ENCODE results near the gene HCAR3.

HCAR3 gene

GRCh38 chr12:122747224-122748135 lies 30.9 kb upstream of the HCAR3 start:
- in situ Hi-C loops (cut with HindIII; ENCODE audit: low sequenced_read_pairs) = no loop called here

DNA sequence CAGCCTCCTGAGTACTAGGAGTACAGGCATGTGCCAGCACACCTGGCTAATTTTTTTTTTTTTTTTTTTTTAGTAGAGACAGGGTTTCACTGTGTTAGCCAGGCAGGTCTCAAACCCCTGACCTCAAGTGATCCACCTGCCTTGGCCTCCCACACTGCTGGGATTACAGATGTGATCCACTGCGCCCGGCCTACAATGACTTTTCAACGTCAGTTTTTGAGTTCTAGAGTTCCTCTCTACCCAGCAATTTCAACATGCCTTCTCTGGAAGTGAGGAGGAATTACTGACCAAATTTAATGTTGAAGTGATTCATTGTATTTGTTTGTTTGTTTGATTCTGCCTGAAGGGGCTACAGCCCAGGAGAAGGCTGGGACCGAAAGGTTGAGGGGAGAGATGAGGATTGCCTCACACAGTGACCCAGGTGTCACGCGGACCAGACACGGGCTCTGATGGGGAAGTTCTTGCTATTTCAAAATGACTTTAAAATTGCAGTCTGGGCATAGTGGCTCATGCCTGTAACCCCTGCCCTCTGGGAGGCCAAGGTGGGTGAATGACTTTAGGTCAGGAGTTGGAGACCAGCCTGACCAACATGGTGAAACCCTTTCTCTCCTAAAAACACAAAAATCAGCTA lies 27.4 kb upstream of the HCAR3 start:
- no peak overlapping the region for H3K4me3 ChIP-seq (ENCODE audit: low read depth, low read length)
- no peak for TF ChIP-seq CTCF (IDR thresholded peaks at IDR 0.05; ENCODE audit: low read depth, low read length)
- no peak for DNase-seq (ENCODE audit: low read depth, low spot score)
- in situ Hi-C loops (cut with HindIII; ENCODE audit: low sequenced_read_pairs) = no loop called here

More at GRCh38 chr12:122747224-122748135, 30.9 kb upstream of the HCAR3 start:
- TF ChIP-seq CTCF (IDR thresholded peaks at IDR 0.05; ENCODE audit: low read depth, low read length) = no peak
- no peak overlapping the region for H3K4me3 ChIP-seq (ENCODE audit: low read depth, low read length)
- no peak for DNase-seq (ENCODE audit: low read depth, low spot score)

GRCh38 chr12:122740351-122740750 lies 23.7 kb upstream of the HCAR3 start:
- in situ Hi-C loops (cut with HindIII; ENCODE audit: low sequenced_read_pairs) = no loop called here

DNA sequence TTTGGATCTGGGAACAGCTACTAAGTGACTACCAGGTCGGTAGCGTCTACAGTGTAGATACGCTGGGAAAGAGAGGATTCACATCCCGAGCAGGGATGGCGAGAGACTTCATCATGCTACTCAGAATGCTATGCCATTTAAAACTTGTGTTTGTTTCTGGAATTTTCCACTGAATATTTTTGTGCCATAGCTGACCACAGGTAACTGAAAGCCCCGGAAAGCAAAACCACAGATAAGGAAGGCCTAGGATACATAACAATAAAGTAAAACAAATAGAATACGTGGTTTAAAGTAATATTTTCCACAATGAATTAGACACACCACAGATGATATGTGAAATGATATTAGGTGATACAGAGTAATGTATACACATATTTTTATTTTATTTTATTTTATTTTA lies 22.0 kb upstream of the HCAR3 start:
- no peak for TF ChIP-seq CTCF (IDR thresholded peaks at IDR 0.05; ENCODE audit: low read depth, low read length)

More at GRCh38 chr12:122740351-122740750, 23.7 kb upstream of the HCAR3 start:
- TF ChIP-seq CTCF (IDR thresholded peaks at IDR 0.05; ENCODE audit: low read depth, low read length) = no peak
- no peak for DNase-seq (ENCODE audit: low read depth, low spot score)
- no peak overlapping the region for H3K4me3 ChIP-seq (ENCODE audit: low read depth, low read length)

DNA sequence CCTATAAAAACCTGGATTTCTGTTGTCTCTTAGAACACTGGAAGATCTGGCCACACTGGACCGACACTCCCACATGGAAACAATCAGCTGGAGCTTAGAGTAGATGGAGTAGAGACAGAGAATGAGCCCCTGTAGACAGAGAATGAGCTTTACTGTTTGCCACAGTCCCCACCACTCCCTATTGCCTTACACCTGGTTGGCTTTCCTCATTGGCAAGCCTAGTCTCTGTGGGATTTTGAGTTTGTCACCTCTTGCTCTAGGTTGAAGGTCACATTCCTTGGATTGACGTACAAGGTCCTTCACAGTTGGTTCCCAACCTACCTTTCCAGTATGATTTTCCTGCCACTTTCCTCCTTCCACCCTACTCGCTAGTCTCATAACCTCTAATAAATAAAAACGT lies 16.0 kb upstream of the HCAR3 start:
- in situ Hi-C loops (cut with HindIII; ENCODE audit: low sequenced_read_pairs) = no loop called here
- DNase-seq (ENCODE audit: low read depth, low spot score) = no peak
- no peak for TF ChIP-seq CTCF (IDR thresholded peaks at IDR 0.05; ENCODE audit: low read depth, low read length)
- H3K4me3 ChIP-seq (ENCODE audit: low read depth, low read length) = no peak overlapping the region

More for the DNA sequence above, 22.0 kb upstream of the HCAR3 start:
- in situ Hi-C loops (cut with HindIII; ENCODE audit: low sequenced_read_pairs) = no loop called here
- H3K4me3 ChIP-seq (ENCODE audit: low read depth, low read length) = no peak overlapping the region
- peak; percentile 33 for DNase-seq (ENCODE audit: low read depth, low spot score)

GRCh38 chr12:122732170-122732569 lies 15.6 kb upstream of the HCAR3 start:
- in situ Hi-C loops (cut with HindIII; ENCODE audit: low sequenced_read_pairs) = no loop called here
- no peak for TF ChIP-seq CTCF (IDR thresholded peaks at IDR 0.05; ENCODE audit: low read depth, low read length)
- H3K4me3 ChIP-seq (ENCODE audit: low read depth, low read length) = no peak overlapping the region
- DNase-seq (ENCODE audit: low read depth, low spot score) = no peak

Data from astrocyte of the spinal cord (primary cell).